HepG2 (cell line): ENCODE data around the gene AKT2. TPM values are rescaled to one million over a fixed set of nuclear protein-coding genes. Genes with fewer than 3 reads are reported as not detected.
A peak's percentile ranks its signal among the peaks of the same experiment; 100 is the strongest.

ENCODE experiments used
- CHCHD3 ChIP-seq: sonication (generic); formaldehyde crosslinking; IDR thresholded peaks from 2 replicates; pipeline ENCODE4 v1.8.0; 2022; ENCODE audit warnings: mild to moderate bottlenecking, missing genetic modification reagents, moderate library complexity
- GMEB2 ChIP-seq: IDR thresholded peaks from 2 replicates; pipeline ENCODE4 v1.6.1; 2016; ENCODE audit warnings: missing biosample characterization, missing genetic modification reagents, low read depth
- IRF2 ChIP-seq: IDR thresholded peaks from 2 replicates; pipeline ENCODE4 v1.6.1; 2018; ENCODE audit warnings: missing genetic modification reagents, missing compliant biosample characterization
- MED13 ChIP-seq: sonication (generic); formaldehyde crosslinking; IDR thresholded peaks from 2 replicates; pipeline ENCODE4 v1.5.0; 2020; ENCODE audit warnings: missing genetic modification reagents
- SKIL ChIP-seq: sonication (generic); formaldehyde crosslinking; IDR thresholded peaks from 2 replicates; pipeline ENCODE4 v1.8.0; 2022; ENCODE audit warnings: missing genetic modification reagents, mild to moderate bottlenecking, moderate library complexity, borderline replicate concordance
- SOX6 ChIP-seq, 2 experiments: fragments of 450-650 bp in 1 of 2; sonication (generic) in 1 of 2; formaldehyde crosslinking in 1 of 2; IDR thresholded peaks; 2 replicates each; pipeline versions ENCODE4 v1.4.0 to v1.6.1; 2017 to 2020; ENCODE audit warnings: antibody characterized with exemption in 1 of 2, mild to moderate bottlenecking in 1 of 2, missing genetic modification reagents in 1 of 2
- SRY ChIP-seq: sonication (generic); formaldehyde crosslinking; IDR thresholded peaks from 2 replicates; pipeline ENCODE4 v1.8.0; 2022; ENCODE audit warnings: mild to moderate bottlenecking, missing genetic modification reagents
- WIZ ChIP-seq: sonication (generic); formaldehyde crosslinking; IDR thresholded peaks from 2 replicates; pipeline ENCODE4 v1.5.1; 2020; ENCODE audit warnings: mild to moderate bottlenecking, missing genetic modification reagents
- ZBTB10 ChIP-seq: sonication (generic); formaldehyde crosslinking; IDR thresholded peaks from 2 replicates; pipeline ENCODE4 v1.4.0; 2020; ENCODE audit warnings: missing genetic modification reagents, borderline replicate concordance
- ZBTB34 ChIP-seq: sonication (generic); formaldehyde crosslinking; IDR thresholded peaks from 2 replicates; pipeline ENCODE4 v1.8.0; 2022; ENCODE audit warnings: mild to moderate bottlenecking, missing genetic modification reagents
- ZFP41 ChIP-seq: sonication (generic); formaldehyde crosslinking; IDR thresholded peaks from 2 replicates; pipeline ENCODE4 v1.4.0; 2020; ENCODE audit warnings: mild to moderate bottlenecking, missing genetic modification reagents, borderline replicate concordance
- ZNF264 ChIP-seq: sonication (generic); formaldehyde crosslinking; IDR thresholded peaks from 2 replicates; pipeline ENCODE4 v1.4.0; 2020; ENCODE audit warnings: missing genetic modification reagents
- ZNF281 ChIP-seq: sonication (generic); formaldehyde crosslinking; IDR thresholded peaks from 2 replicates; pipeline ENCODE4 v1.4.0; 2020; ENCODE audit warnings: missing genetic modification reagents, borderline replicate concordance
- ZNF746 ChIP-seq: sonication (generic); formaldehyde crosslinking; IDR thresholded peaks from 2 replicates; pipeline ENCODE4 v1.8.0; 2022; ENCODE audit warnings: mild to moderate bottlenecking, missing genetic modification reagents
- ZSCAN31 ChIP-seq: sonication (generic); formaldehyde crosslinking; IDR thresholded peaks from 2 replicates; pipeline ENCODE4 v1.5.0; 2020; ENCODE audit warnings: low read depth, mild to moderate bottlenecking, missing genetic modification reagents
- polyA plus RNA-seq, 8 experiments: library from polyadenylated mRNA; depleted of rRNA in 3 of 8; stranded (reverse) in 7 of 8; unstranded in 1 of 8; fragments of >200 nt; fragmentation: Illumina TruSeq in 4 of 8; extraction: Trizol in 4 of 8; gene quantifications; 2 replicates each; pipeline versions ENCODE4 v1.2.1 to v1.2.3, GENCODE V29; 2011 to 2016; ENCODE audit warnings: low read depth in 4 of 8, missing spikeins in 1 of 8, mixed read lengths in 1 of 8; ENCODE audit not compliant: insufficient read depth in 1 of 8
- total RNA-seq, 5 experiments: library from RNA; depleted of rRNA; stranded (reverse); fragments of >200 nt; fragmentation: Illumina TruSeq; extraction: Trizol; gene quantifications; 2 replicates each; pipeline ENCODE4 v1.2.3, GENCODE V29; 2016; ENCODE audit warnings: low read depth in 1 of 5

The AKT2 gene
- total and polyA plus RNA-seq, 2 of the 13 experiments (the other 11 are each of a cell fraction or from before 2014, with no cell fraction given): 82.1 to 173 TPM

GRCh38 chr19:40283414-40284250, 1.5 kb downstream of the AKT2 start (continued):
- TF ChIP-seq ZBTB34 (CRISPR knock-in tag) (no peak), ZNF264 (0 out of 2 replicates have a peak, but pooled peaks have one; percentile 44), ZFP41 (CRISPR knock-in tag) (no peak), ZBTB10 (CRISPR knock-in tag) (no peak), IRF2 (peak; percentile 29), ZNF746 (CRISPR knock-in tag) (0 out of 2 replicates have a peak, but pooled peaks have one; percentile 29), GMEB2 (no peak), SRY (CRISPR knock-in tag) (no peak), MED13 (CRISPR knock-in tag) (no peak), ZNF281 (CRISPR knock-in tag) (peak; percentile 6; the same call in 1 of the 2 replicates), SKIL (CRISPR knock-in tag) (0 out of 2 replicates have a peak, but pooled peaks have one; percentile 51), WIZ (no peak), ZSCAN31 (CRISPR knock-in tag) (peak; percentile 17; the same call in 1 of the 2 replicates), SOX6 (IDR thresholded peaks at IDR 0.05) (no peak), SOX6 (CRISPR knock-in tag; IDR thresholded peaks at IDR 0.05) (peak; percentile 57), CHCHD3 (CRISPR knock-in tag) (no peak)
